HG03060 (cell line): ENCODE results near the gene SMARCAL1.

Experiments used
- ATAC-seq: cut with Tn5 transposase; IDR thresholded peaks from one replicate; pipeline ENCODE4 v1.9.1; 2021; ENCODE audit warnings: low read depth, moderate number of reproducible peaks; ENCODE audit not compliant: unreplicated experiment

Gene SMARCAL1

GRCh38 chr2:216467845-216468244 lies 55.6 kb downstream of the SMARCAL1 start:
- no peak for ATAC-seq

GRCh38 chr2:216469661-216470060 lies 57.4 kb downstream of the SMARCAL1 start:
- ATAC-seq, result no peak

- ATAC-seq, result no peak
Observed at GRCh38 chr2:216473187-216473586, 60.9 kb downstream of the SMARCAL1 start.

GRCh38 chr2:216474925-216475670 lies 62.8 kb downstream of the SMARCAL1 start:
- peak; percentile 62 for ATAC-seq

GRCh38 chr2:216475767-216476166 lies 63.5 kb downstream of the SMARCAL1 start:
- ATAC-seq, result no peak

GRCh38 chr2:216477283-216478035 lies 65.2 kb downstream of the SMARCAL1 start:
- no peak for ATAC-seq

- ATAC-seq, result no peak
Observed at GRCh38 chr2:216478151-216478550, 65.9 kb downstream of the SMARCAL1 start.

- ATAC-seq, result no peak
Observed at GRCh38 chr2:216478791-216479190, 66.5 kb downstream of the SMARCAL1 start.

GRCh38 chr2:216480221-216480620 lies 67.9 kb downstream of the SMARCAL1 start:
- no peak for ATAC-seq

GRCh38 chr2:216482640-216483039 lies 70.4 kb downstream of the SMARCAL1 start:
- ATAC-seq, result no peak

GRCh38 chr2:216485237-216485636 lies 73.0 kb downstream of the SMARCAL1 start:
- ATAC-seq, result no peak

GRCh38 chr2:216485745-216486144 lies 73.5 kb downstream of the SMARCAL1 start:
- ATAC-seq, result no peak

- ATAC-seq, result no peak
Observed at GRCh38 chr2:216486271-216486670, 74.0 kb downstream of the SMARCAL1 start.

GRCh38 chr2:216486708-216487107 lies 74.4 kb downstream of the SMARCAL1 start:
- ATAC-seq, result no peak

- ATAC-seq, result no peak
Observed at GRCh38 chr2:216490061-216490460, 77.8 kb downstream of the SMARCAL1 start.

GRCh38 chr2:216491793-216492596 lies 79.7 kb downstream of the SMARCAL1 start:
- peak; percentile 87 for ATAC-seq

GRCh38 chr2:216492597-216493333 lies 80.5 kb downstream of the SMARCAL1 start:
- no peak for ATAC-seq

- no peak for ATAC-seq
Observed at GRCh38 chr2:216493334-216493685, 81.0 kb downstream of the SMARCAL1 start.

GRCh38 chr2:216495656-216496055 lies 83.4 kb downstream of the SMARCAL1 start:
- no peak for ATAC-seq

- ATAC-seq, result no peak
Observed at GRCh38 chr2:216497382-216498069, 85.2 kb downstream of the SMARCAL1 start.
